ENCODE results near the gene LMNTD1.

DNA sequence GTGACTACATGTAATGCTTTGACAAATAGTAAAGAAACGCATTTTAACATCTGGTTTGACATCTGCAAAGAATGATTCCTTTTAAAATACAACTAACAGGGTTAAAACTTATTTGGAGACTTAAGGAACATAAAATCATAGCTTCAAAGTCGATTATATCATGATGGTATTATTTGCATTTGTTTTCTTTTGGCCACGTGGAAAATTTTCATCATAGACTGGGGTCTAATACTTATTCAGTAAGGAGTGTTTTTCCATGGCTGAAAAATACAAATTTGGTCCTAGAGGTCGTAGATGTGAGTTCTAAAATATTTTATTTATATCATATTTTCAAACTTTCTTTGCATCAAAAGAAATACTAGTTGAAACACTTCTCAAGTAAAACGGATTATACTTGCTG, 31.5 kb upstream of the LMNTD1 start:
- TF ChIP-seq EP300 (IDR thresholded peaks at IDR 0.05; ENCODE audit: borderline replicate concordance) (no peak), TAF1 (IDR thresholded peaks at IDR 0.05; ENCODE audit: low read depth) (no peak), YY1 (IDR thresholded peaks at IDR 0.05; ENCODE audit: low read depth) (no peak), EGR1 (IDR thresholded peaks at IDR 0.05) (no peak), CREB1 (IDR thresholded peaks at IDR 0.05; ENCODE audit: low read depth) (no peak), TCF12 (IDR thresholded peaks at IDR 0.05; ENCODE audit: low read depth) (no peak), CEBPB (IDR thresholded peaks at IDR 0.05) (no peak), MAX (IDR thresholded peaks at IDR 0.05) (no peak), RAD21 (IDR thresholded peaks at IDR 0.05; ENCODE audit: low read depth) (no peak), FOXM1 (IDR thresholded peaks at IDR 0.05; ENCODE audit: borderline replicate concordance, low read depth) (no peak)
- TF ChIP-seq, protein P1, sequence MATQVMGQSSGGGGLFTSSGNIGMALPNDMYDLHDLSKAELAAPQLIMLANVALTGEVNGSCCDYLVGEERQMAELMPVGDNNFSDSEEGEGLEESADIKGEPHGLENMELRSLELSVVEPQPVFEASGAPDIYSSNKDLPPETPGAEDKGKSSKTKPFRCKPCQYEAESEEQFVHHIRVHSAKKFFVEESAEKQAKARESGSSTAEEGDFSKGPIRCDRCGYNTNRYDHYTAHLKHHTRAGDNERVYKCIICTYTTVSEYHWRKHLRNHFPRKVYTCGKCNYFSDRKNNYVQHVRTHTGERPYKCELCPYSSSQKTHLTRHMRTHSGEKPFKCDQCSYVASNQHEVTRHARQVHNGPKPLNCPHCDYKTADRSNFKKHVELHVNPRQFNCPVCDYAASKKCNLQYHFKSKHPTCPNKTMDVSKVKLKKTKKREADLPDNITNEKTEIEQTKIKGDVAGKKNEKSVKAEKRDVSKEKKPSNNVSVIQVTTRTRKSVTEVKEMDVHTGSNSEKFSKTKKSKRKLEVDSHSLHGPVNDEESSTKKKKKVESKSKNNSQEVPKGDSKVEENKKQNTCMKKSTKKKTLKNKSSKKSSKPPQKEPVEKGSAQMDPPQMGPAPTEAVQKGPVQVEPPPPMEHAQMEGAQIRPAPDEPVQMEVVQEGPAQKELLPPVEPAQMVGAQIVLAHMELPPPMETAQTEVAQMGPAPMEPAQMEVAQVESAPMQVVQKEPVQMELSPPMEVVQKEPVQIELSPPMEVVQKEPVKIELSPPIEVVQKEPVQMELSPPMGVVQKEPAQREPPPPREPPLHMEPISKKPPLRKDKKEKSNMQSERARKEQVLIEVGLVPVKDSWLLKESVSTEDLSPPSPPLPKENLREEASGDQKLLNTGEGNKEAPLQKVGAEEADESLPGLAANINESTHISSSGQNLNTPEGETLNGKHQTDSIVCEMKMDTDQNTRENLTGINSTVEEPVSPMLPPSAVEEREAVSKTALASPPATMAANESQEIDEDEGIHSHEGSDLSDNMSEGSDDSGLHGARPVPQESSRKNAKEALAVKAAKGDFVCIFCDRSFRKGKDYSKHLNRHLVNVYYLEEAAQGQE (IDR thresholded peaks at IDR 0.05; ENCODE audit: low read depth) = no peak
